ENCODE measurements around the gene RASSF3.

- TF ChIP-seq CTCF (IDR thresholded peaks at IDR 0.05; ENCODE audit: low read length) (no peak), EZH2 (IDR thresholded peaks at IDR 0.05; ENCODE audit: borderline replicate concordance, low read length) (no peak)
Measured at GRCh38 chr12:64618953-64619590, 8.8 kb downstream of the RASSF3 start.
